Measurements from ENCODE around the gene ODF2.
"Not testable (repeated sequence)": the region's sequence is repeated elsewhere in the genome, so short reads cannot be mapped to it uniquely, and the experiment has no call there.

Gene ODF2

GRCh38 chr9:128455849-128456612 is at the start of gene ODF2:
Gene ODF2 (plus strand): TSS chr9:128456006. CDS start chr9:128456092, 86 bp downstream.
- DNase-seq (ENCODE audit: low read depth), result peak; percentile 98

- DNase-seq (ENCODE audit: low read depth), result no peak
Measured at GRCh38 chr9:128406848-128407391, 48.9 kb upstream of the ODF2 start.

GRCh38 chr9:128408963-128409431 is 46.8 kb upstream of the ODF2 start:
- no peak for DNase-seq (ENCODE audit: low read depth)

- no peak for DNase-seq (ENCODE audit: low read depth)
Measured at GRCh38 chr9:128409450-128409849, 46.4 kb upstream of the ODF2 start.

GRCh38 chr9:128409978-128410377 is 45.8 kb upstream of the ODF2 start:
- no peak for DNase-seq (ENCODE audit: low read depth)

- DNase-seq (ENCODE audit: low read depth), result no peak
Measured at GRCh38 chr9:128411364-128412119, 44.3 kb upstream of the ODF2 start.

GRCh38 chr9:128412120-128412790 is 43.6 kb upstream of the ODF2 start:
- peak; percentile 52 for DNase-seq (ENCODE audit: low read depth)

GRCh38 chr9:128413728-128414127 is 42.1 kb upstream of the ODF2 start:
- not testable (repeated sequence) for DNase-seq (ENCODE audit: low read depth)

- no peak for DNase-seq (ENCODE audit: low read depth)
Measured at GRCh38 chr9:128414461-128414860, 41.3 kb upstream of the ODF2 start.

- no peak for DNase-seq (ENCODE audit: low read depth)
Measured at GRCh38 chr9:128415281-128415680, 40.5 kb upstream of the ODF2 start.

GRCh38 chr9:128416014-128416413 is 39.8 kb upstream of the ODF2 start:
- DNase-seq (ENCODE audit: low read depth), result no peak

- no peak for DNase-seq (ENCODE audit: low read depth)
Measured at GRCh38 chr9:128416432-128417019, 39.3 kb upstream of the ODF2 start.

- no peak for DNase-seq (ENCODE audit: low read depth)
Measured at GRCh38 chr9:128419061-128419925, 36.5 kb upstream of the ODF2 start.

- DNase-seq (ENCODE audit: low read depth), result peak; percentile 68
Measured at GRCh38 chr9:128420060-128420650, 35.7 kb upstream of the ODF2 start.

GRCh38 chr9:128420651-128421481 is 34.9 kb upstream of the ODF2 start, which contains the start of gene CERCAM:
Gene CERCAM (plus strand): TSS chr9:128420857. CDS start chr9:128420878, 21 bp downstream.
- DNase-seq (ENCODE audit: low read depth), result peak; percentile 47

GRCh38 chr9:128421482-128421996 is 34.3 kb upstream of the ODF2 start:
- no peak for DNase-seq (ENCODE audit: low read depth)

GRCh38 chr9:128422022-128422782 is 33.6 kb upstream of the ODF2 start:
- not testable (repeated sequence) for DNase-seq (ENCODE audit: low read depth)

GRCh38 chr9:128422783-128423150 is 33.0 kb upstream of the ODF2 start:
- DNase-seq (ENCODE audit: low read depth), result no peak

- DNase-seq (ENCODE audit: low read depth), result not testable (repeated sequence)
Measured at GRCh38 chr9:128423356-128423755, 32.5 kb upstream of the ODF2 start.

Data from activated T-cell treated with anti-CD3 and anti-CD28 coated beads for 48 hours (primary cell).